ENCODE data around the gene PP2D1. TPM values are rescaled to one million over a fixed set of nuclear protein-coding genes. Genes with fewer than 3 reads are reported as not detected.

The PP2D1 gene
- not detected in 2 replicates for total RNA-seq

GRCh38 chr3:20012164-20012563 is at the start of gene PP2D1:
Gene PP2D1 (minus strand): TSS chr3:20012264. CDS start chr3:20012072, 192 bp downstream.

GRCh38 chr3:20039765-20040547 is 27.9 kb upstream of the PP2D1 start, which contains the start of gene KAT2B:
Gene KAT2B (plus strand): TSS chr3:20040446. CDS start chr3:20040478, 32 bp downstream.

GRCh38 chr3:19946832-19947548 is 65.1 kb downstream of the PP2D1 start, which contains the start of gene RAB5A:
Gene RAB5A (plus strand): TSS chr3:19947097. CDS start chr3:19950899, 3,802 bp downstream.

Other genes starting within 250 kb of the PP2D1 start
- 2.7 TPM in 1 of 2 replicates, not detected in the other for gene EFHB, start 78.0 kb downstream of the PP2D1 start, total RNA-seq
- 52.8 and 57.3 TPM in 2 replicates for gene RAB5A, start 65.2 kb downstream of the PP2D1 start, total RNA-seq
- 3.3 and 7.1 TPM in 2 replicates for gene KAT2B, start 28.2 kb upstream of the PP2D1 start, total RNA-seq
- 0.38 and 12.7 TPM in 2 replicates for gene SGO1, start 173.9 kb upstream of the PP2D1 start, total RNA-seq

All from mesangial cell (primary cell).